ENCODE measurements around the gene TFAP2B. TPM values are rescaled to one million over a fixed set of nuclear protein-coding genes. Genes with fewer than 3 reads are reported as not detected.
A peak's percentile ranks its signal among the peaks of the same experiment; 100 is the strongest.

The TFAP2B gene
- total and polyA plus RNA-seq, 4 donors = 0.02 TPM; not detected in 3

- Histone ChIP-seq H3K4me1 (ENCODE audit: control insufficient read depth in 5 of 5, insufficient read depth in 5 of 5, low read length in 5 of 5) (peaks cover 0 to 4% (median 0%) of the 10 kb centered on the region in 5 donors), H3K27me3 (ENCODE audit: control insufficient read depth in 3 of 3, insufficient read depth in 3 of 3, low read length in 2 of 3) (peaks cover 19 to 100% (median 98%) of the 10 kb centered on the region in 3 donors), H3K9ac (ENCODE audit: insufficient read depth in 1 of 2, low read length in 2 of 2) (no peak overlapping the region), H3K9me3 (ENCODE audit: control insufficient read depth in 4 of 4, insufficient read depth in 3 of 4, low read length in 3 of 4) (peaks cover 0 to 21% (median 2%) of the 10 kb centered on the region in 4 donors), H3K4me3 (no peak overlapping the region), H3K27ac (ENCODE audit: low read depth in 1 of 2, low read length in 1 of 2) (no peak overlapping the region), H3K36me3 (ENCODE audit: control insufficient read depth in 4 of 4, insufficient read depth in 4 of 4, low read length in 4 of 4) (no peaks in the 10 kb centered on the region)
- 10 to 19% methylated on average over 7 of the region's 7 CpGs for WGBS, 2 donors
- TF ChIP-seq CTCF (IDR thresholded peaks at IDR 0.05; ENCODE audit: control extremely low read depth, extremely low read depth) = no peak
- ATAC-seq (ENCODE audit: insufficient read depth, low FRiP score) (no peak), DNase-seq (no peak)
These were observed 23.8 kb downstream of the TFAP2B start for GRCh38 chr6:50842446-50842845.

GRCh38 chr6:50842861-50843384 lies 24.3 kb downstream of the TFAP2B start:
- WGBS, 2 donors = 7 to 11% methylated on average over 31 to 32 of the region's 32 CpGs
- TF ChIP-seq CTCF (IDR thresholded peaks at IDR 0.05; ENCODE audit: control extremely low read depth, extremely low read depth) = no peak
- Histone ChIP-seq H3K36me3 (ENCODE audit: control insufficient read depth in 4 of 4, insufficient read depth in 4 of 4, low read length in 4 of 4) (no peaks in the 10 kb centered on the region), H3K4me1 (ENCODE audit: control insufficient read depth in 5 of 5, insufficient read depth in 5 of 5, low read length in 5 of 5) (peaks cover 0 to 4% (median 0%) of the 10 kb centered on the region in 5 donors), H3K9me3 (ENCODE audit: control insufficient read depth in 4 of 4, insufficient read depth in 3 of 4, low read length in 3 of 4) (peaks cover 0 to 23% (median 2%) of the 10 kb centered on the region in 4 donors), H3K27me3 (ENCODE audit: control insufficient read depth in 3 of 3, insufficient read depth in 3 of 3, low read length in 2 of 3) (peaks cover 22 to 100% (median 98%) of the 10 kb centered on the region in 3 donors), H3K4me3 (no peak overlapping the region), H3K9ac (ENCODE audit: insufficient read depth in 1 of 2, low read length in 2 of 2) (no peak overlapping the region), H3K27ac (ENCODE audit: low read depth in 1 of 2, low read length in 1 of 2) (no peak overlapping the region)
- peak in 1 of 3 donors; percentile 9 for DNase-seq
- ATAC-seq (ENCODE audit: insufficient read depth, low FRiP score) = no peak

- H3K36me3 ChIP-seq (ENCODE audit: control insufficient read depth in 4 of 4, insufficient read depth in 4 of 4, low read length in 4 of 4) = no peaks in the 10 kb centered on the region
- peaks cover 0 to 4% (median 0%) of the 10 kb centered on the region in 5 donors for H3K4me1 ChIP-seq (ENCODE audit: control insufficient read depth in 5 of 5, insufficient read depth in 5 of 5, low read length in 5 of 5)
- no peak for TF ChIP-seq CTCF (IDR thresholded peaks at IDR 0.05; ENCODE audit: control extremely low read depth, extremely low read depth)
- H3K4me3 ChIP-seq = no peak overlapping the region
- DNase-seq (peak in 1 of 3 donors; percentile 6), ATAC-seq (ENCODE audit: insufficient read depth, low FRiP score) (no peak)
- 6 to 9% methylated on average over 20 of the region's 20 CpGs for WGBS, 2 donors
- peaks cover 24 to 100% (median 98%) of the 10 kb centered on the region in 3 donors for H3K27me3 ChIP-seq (ENCODE audit: control insufficient read depth in 3 of 3, insufficient read depth in 3 of 3, low read length in 2 of 3)
- no peak overlapping the region for H3K9ac ChIP-seq (ENCODE audit: insufficient read depth in 1 of 2, low read length in 2 of 2)
- H3K27ac ChIP-seq (ENCODE audit: low read depth in 1 of 2, low read length in 1 of 2) = no peak overlapping the region
- peaks cover 0 to 23% (median 2%) of the 10 kb centered on the region in 4 donors for H3K9me3 ChIP-seq (ENCODE audit: control insufficient read depth in 4 of 4, insufficient read depth in 3 of 4, low read length in 3 of 4)
These were observed 25.2 kb downstream of the TFAP2B start for GRCh38 chr6:50843842-50844241.
